Esophagus muscularis mucosa (tissue), 4 donors: Measurements from ENCODE around the gene AGTRAP. TPM values are rescaled to one million over a fixed set of nuclear protein-coding genes. Genes with fewer than 3 reads are reported as not detected.

Experiments
- DNase-seq: peaks from one replicate; pipeline ENCODE4 v3.0.0-alpha.2; 2017; ENCODE audit errors: extremely low spot score
- H3K27ac ChIP-seq, 4 donors: fragments of 200-600 bp; sonication (generic); replicated peaks in 1 of 4; 1 replicate in 3 of 4; 2 replicates in 1 of 4; pipeline ENCODE4 v1.5.1; 2016 to 2019; ENCODE audit warnings: mild to moderate bottlenecking in 1 of 4
- H3K27me3 ChIP-seq, 4 donors: fragments of 200-600 bp; sonication (generic); one replicate each; pipeline versions ENCODE4 v1.5.1 to v1.6.0; 2016 to 2019
- H3K36me3 ChIP-seq, 4 donors: fragments of 200-600 bp; sonication (generic); one replicate each; pipeline ENCODE4 v1.5.1; 2016 to 2019
- H3K4me1 ChIP-seq, 4 donors: fragments of 200-600 bp; sonication (generic); one replicate each; pipeline ENCODE4 v1.5.1; 2016 to 2019
- H3K4me3 ChIP-seq, 4 donors: fragments of 200-600 bp; sonication (generic); 1 replicate in 2 of 4; 2 replicates in 2 of 4; pipeline ENCODE4 v1.5.1; 2016 to 2019; ENCODE audit warnings: mild to moderate bottlenecking in 4 of 4, moderate library complexity in 1 of 4
- H3K9me3 ChIP-seq, 4 donors: fragments of 200-600 bp; sonication (generic); 1 replicate in 3 of 4; 2 replicates in 1 of 4; pipeline ENCODE4 v1.5.1; 2016 to 2019
- CTCF ChIP-seq, 3 experiments: fragments of 200-600 bp in 2 of 3; fragments of 450-650 bp in 1 of 3; sonication (generic) in 2 of 3; IDR thresholded peaks; one replicate each; pipeline ENCODE4 v1.5.1; 2017 to 2019; ENCODE audit warnings: antibody characterized with exemption in 3 of 3, mild to moderate bottlenecking in 2 of 3, moderate library complexity in 1 of 3
- EP300 ChIP-seq: sonication (generic); formaldehyde crosslinking; IDR thresholded peaks from one replicate; pipeline ENCODE4 v1.6.1; 2017; ENCODE audit warnings: antibody characterized with exemption
- POLR2A ChIP-seq: fragments of 450-650 bp; IDR thresholded peaks from one replicate; pipeline ENCODE4 v1.6.1; 2017; ENCODE audit warnings: antibody characterized with exemption, moderate library complexity, mild to moderate bottlenecking, low read depth
- POLR2AphosphoS5 ChIP-seq, 2 donors: sonication (generic); formaldehyde crosslinking; IDR thresholded peaks; one replicate each; pipeline ENCODE4 v1.6.1; 2017; ENCODE audit warnings: antibody characterized with exemption in 2 of 2
- WGBS: methylation state at CpG from one replicate; pipeline ENCODE4 v1.1.5; 2018; 5-methylcytosine and 5-hydroxymethylcytosine counted together
- intact Hi-C: fragments of 100-400 bp; cut with DNase I; formaldehyde crosslinking; loops from one replicate; pipeline ENCODE4 v1.15.1; 2023
- total RNA-seq, 4 donors: library from RNA; depleted of rRNA; stranded (reverse); fragments of >200 nt; gene quantifications; one replicate each; pipeline versions ENCODE4 v1.1.0 to v1.2.1, GENCODE V29; 2016

Gene AGTRAP
- total RNA-seq, 4 donors from 2014 or later: 31.6 to 73.4 (median 45.6) TPM

- no peak overlapping the region for H3K27ac ChIP-seq
- no peaks in the 10 kb centered on the region for H3K9me3 ChIP-seq
- WGBS: 85% methylated on average over 9 of the region's 9 CpGs
- no peak for DNase-seq
- H3K4me3 ChIP-seq: no peak overlapping the region
- H3K36me3 ChIP-seq: peaks cover 8 to 52% (median 31%) of the 10 kb centered on the region in 4 donors
- no peaks in the 10 kb centered on the region for H3K27me3 ChIP-seq
- no peak for TF ChIP-seq POLR2A
- no peak for TF ChIP-seq CTCF (IDR thresholded peaks at IDR 0.05)
- no peak for TF ChIP-seq EP300
- TF ChIP-seq POLR2AphosphoS5 (IDR thresholded peaks at IDR 0.05): no peak
- H3K4me1 ChIP-seq: peaks cover 0 to 30% (median 24%) of the 10 kb centered on the region in 4 donors
- intact Hi-C loops: no loop called here
These were observed 8.4 kb downstream of the AGTRAP start for GRCh38 chr1:11744287-11744686.

DNA sequence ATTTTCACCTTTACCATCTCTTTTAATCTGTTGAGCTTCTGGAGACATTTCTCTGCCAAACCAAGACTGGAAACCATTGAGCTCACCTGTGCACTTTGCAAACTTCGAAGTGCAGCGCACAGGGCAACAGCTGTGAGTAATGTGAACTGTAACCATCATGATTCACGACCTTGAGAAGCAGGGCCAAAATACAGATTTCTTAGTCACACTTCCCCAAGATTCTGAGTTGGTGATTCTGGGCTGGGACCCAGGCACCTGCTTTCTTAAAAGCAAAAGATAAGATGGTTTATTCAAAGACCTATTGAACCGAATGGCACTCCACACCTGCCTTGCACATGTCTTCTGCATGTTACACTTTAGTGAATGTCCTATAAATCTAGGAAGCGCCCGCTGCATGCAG lies 10.2 kb downstream of the AGTRAP start:
- Histone ChIP-seq H3K4me3 (no peak overlapping the region), H3K9me3 (no peaks in the 10 kb centered on the region), H3K27ac (no peak overlapping the region), H3K27me3 (no peaks in the 10 kb centered on the region), H3K36me3 (peaks cover 18 to 70% (median 47%) of the 10 kb centered on the region in 4 donors), H3K4me1 (peaks cover 0 to 21% (median 12%) of the 10 kb centered on the region in 4 donors)
- no peak for TF ChIP-seq POLR2AphosphoS5 (IDR thresholded peaks at IDR 0.05)
- no peak for DNase-seq
- 72% methylated on average over 5 of the region's 6 CpGs for WGBS
- intact Hi-C loops: no loop called here

- Histone ChIP-seq H3K4me1 (peaks cover 0 to 18% (median 7%) of the 10 kb centered on the region in 4 donors), H3K4me3 (no peak overlapping the region), H3K27me3 (no peaks in the 10 kb centered on the region), H3K9me3 (no peaks in the 10 kb centered on the region), H3K36me3 (peaks cover 18 to 72% (median 48%) of the 10 kb centered on the region in 4 donors), H3K27ac (no peak overlapping the region)
- WGBS: 81% methylated on average over 20 of the region's 20 CpGs
- DNase-seq: no peak
- intact Hi-C loops: no loop called here
- TF ChIP-seq POLR2AphosphoS5 (IDR thresholded peaks at IDR 0.05) (no peak), POLR2A (no peak), EP300 (no peak), CTCF (IDR thresholded peaks at IDR 0.05) (no peak)
These were observed 11.0 kb downstream of the AGTRAP start for GRCh38 chr1:11746795-11747487.

- H3K4me1 ChIP-seq: peaks cover 0 to 7% (median 0%) of the 10 kb centered on the region in 4 donors
These were observed 12.6 kb downstream of the AGTRAP start for GRCh38 chr1:11748294-11749202.

More at GRCh38 chr1:11748294-11749202, 12.6 kb downstream of the AGTRAP start:
- Histone ChIP-seq H3K36me3 (peaks cover 18 to 72% (median 48%) of the 10 kb centered on the region in 4 donors), H3K27ac (no peak overlapping the region), H3K9me3 (no peaks in the 10 kb centered on the region), H3K4me3 (no peak overlapping the region), H3K27me3 (no peaks in the 10 kb centered on the region)
- intact Hi-C loops: no loop called here
- WGBS: 95% methylated on average over 19 of the region's 27 CpGs
- DNase-seq: no peak
- TF ChIP-seq EP300 (no peak), POLR2AphosphoS5 (IDR thresholded peaks at IDR 0.05) (no peak), POLR2A (no peak), CTCF (IDR thresholded peaks at IDR 0.05) (no peak)
